ENCODE results near the gene AJAP1. TPM values are rescaled to one million over a fixed set of nuclear protein-coding genes. Genes with fewer than 3 reads are reported as not detected.

The AJAP1 gene, protein sequence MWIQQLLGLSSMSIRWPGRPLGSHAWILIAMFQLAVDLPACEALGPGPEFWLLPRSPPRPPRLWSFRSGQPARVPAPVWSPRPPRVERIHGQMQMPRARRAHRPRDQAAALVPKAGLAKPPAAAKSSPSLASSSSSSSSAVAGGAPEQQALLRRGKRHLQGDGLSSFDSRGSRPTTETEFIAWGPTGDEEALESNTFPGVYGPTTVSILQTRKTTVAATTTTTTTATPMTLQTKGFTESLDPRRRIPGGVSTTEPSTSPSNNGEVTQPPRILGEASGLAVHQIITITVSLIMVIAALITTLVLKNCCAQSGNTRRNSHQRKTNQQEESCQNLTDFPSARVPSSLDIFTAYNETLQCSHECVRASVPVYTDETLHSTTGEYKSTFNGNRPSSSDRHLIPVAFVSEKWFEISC
- total RNA-seq (under 1 TPM; 0.39 to 0.47 TPM), total RNA-seq (0 to 3.9 (median 0.40) reads per million in 172 experiments)
- 0.19 TPM for polyA plus RNA-seq (2013, experiment 1 of 2)
- polyA plus RNA-seq (2013, experiment 2 of 2): 0.08 TPM

DNA sequence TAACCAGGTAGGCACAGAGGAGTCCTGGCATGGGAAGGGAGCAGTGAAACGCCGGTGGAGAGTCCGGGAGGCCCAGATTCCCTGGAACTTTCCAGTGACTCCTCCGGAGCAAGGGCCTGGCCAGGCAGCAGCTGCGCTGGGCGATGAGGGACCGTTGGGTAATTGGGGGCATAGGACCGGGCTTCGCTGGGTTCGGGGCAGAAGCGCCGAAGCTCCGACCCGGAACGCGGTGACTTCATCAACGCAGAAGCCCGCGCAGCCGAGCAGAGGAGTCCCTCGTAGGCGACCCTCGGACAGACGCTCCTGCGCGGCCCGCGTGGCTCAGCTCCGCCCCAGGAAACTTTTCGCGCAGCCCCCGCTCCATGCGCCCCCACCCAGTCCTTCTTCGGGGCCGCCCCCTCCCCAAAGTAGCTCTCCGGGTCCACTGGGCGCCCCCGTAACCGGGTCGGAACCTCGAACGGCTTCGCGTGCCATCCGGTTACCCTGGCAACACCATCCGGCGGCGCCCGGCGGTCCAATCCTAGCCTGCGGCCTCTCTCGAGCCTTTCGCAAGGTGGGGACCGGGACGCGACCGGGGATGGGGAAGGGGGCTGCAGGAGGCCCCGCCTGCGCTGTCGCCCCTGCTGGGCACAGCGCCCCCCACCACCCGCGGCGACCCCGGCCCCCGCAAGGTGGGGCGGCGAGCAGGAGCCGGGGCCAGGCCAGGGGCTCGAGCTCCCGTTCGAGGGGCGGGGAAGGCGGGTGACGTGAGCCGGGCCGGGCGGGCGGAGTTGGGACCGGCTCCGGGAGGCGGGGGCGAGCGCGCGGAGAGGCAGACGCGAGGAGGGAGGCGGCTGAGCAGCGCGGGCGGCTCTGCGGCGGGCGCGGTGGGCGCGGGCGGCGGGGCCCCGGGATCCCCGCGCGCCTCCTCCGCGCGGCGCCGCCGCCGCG, at the start of gene AJAP1:
AJAP1 (plus strand) TSS at position 814 of the 930 bp plus-strand sequence. CDS start 817 bp downstream, outside the sequence.
- Mint-ChIP-seq H3K27ac (no peak within 1 kb of the TSS), H3K4me3 (no peak within 1 kb of the TSS), H3K27me3 (peaks cover 27% of the 10 kb centered on the region), H3K36me3 (ENCODE audit: low read depth) (no peaks in the 10 kb centered on the region), H3K9me3 (no peaks in the 10 kb centered on the region), H3K4me1 (ENCODE audit: low read depth) (peaks cover 8% of the 10 kb centered on the region)
- DNase-seq (no peak), ATAC-seq (ENCODE audit: poor library complexity) (no peak)
- no peak within 1 kb of the TSS for H3K4me3 ChIP-seq (ENCODE audit: low read length)
- no peak for TF ChIP-seq CTCF (IDR thresholded peaks at IDR 0.05)
- CTCF ChIA-PET: no interaction called here
- POLR2A ChIA-PET: no interaction called here
- H3K4me1 ChIP-seq (ENCODE audit: insufficient read depth, low read length): peaks cover 6% of the 10 kb centered on the region
- intact Hi-C loops (cut with DNase I, micrococcal nuclease): loop anchor here (2.0 to 10.0 kb wide), 5 partner anchors 742 to 1321 kb away; no protein-coding TSS in a partner anchor
- H3K27me3 ChIP-seq (ENCODE audit: control insufficient read depth in 1 of 2, insufficient read depth in 2 of 2, low read length in 2 of 2): peaks cover 43 to 67% of the 10 kb centered on the region in 2 experiments
- H3K27ac ChIP-seq (ENCODE audit: low read depth in 1 of 2, low read length in 2 of 2): no peak within 1 kb of the TSS
- peaks cover 0 to 20% of the 10 kb centered on the region in 2 experiments for H3K9me3 ChIP-seq (ENCODE audit: control insufficient read depth in 1 of 2, insufficient read depth in 1 of 2, low read length in 2 of 2)
- no peaks in the 10 kb centered on the region for H3K36me3 ChIP-seq (ENCODE audit: insufficient read depth, low read length)

GRCh38 chr1:4605158-4605557, 49.3 kb upstream of the AJAP1 start:
- TF ChIP-seq CTCF (IDR thresholded peaks at IDR 0.05): no peak
- H3K4me1 ChIP-seq (ENCODE audit: insufficient read depth, low read length): no peaks in the 10 kb centered on the region
- Mint-ChIP-seq H3K27me3 (peaks cover 60% of the 10 kb centered on the region), H3K4me1 (ENCODE audit: low read depth) (no peaks in the 10 kb centered on the region), H3K4me3 (no peak overlapping the region), H3K9me3 (peaks cover 2% of the 10 kb centered on the region), H3K36me3 (ENCODE audit: low read depth) (no peaks in the 10 kb centered on the region), H3K27ac (no peak overlapping the region)
- ChIA-PET POLR2A (no interaction called here), CTCF (no interaction called here)
- H3K9me3 ChIP-seq (ENCODE audit: control insufficient read depth in 1 of 2, insufficient read depth in 1 of 2, low read length in 2 of 2): peaks cover 12 to 15% of the 10 kb centered on the region in 2 experiments
- H3K4me3 ChIP-seq (ENCODE audit: low read length): no peak overlapping the region
- ATAC-seq (ENCODE audit: poor library complexity) (no peak), DNase-seq (no peak)
- peaks cover 9 to 10% of the 10 kb centered on the region in 2 experiments for H3K27me3 ChIP-seq (ENCODE audit: control insufficient read depth in 1 of 2, insufficient read depth in 2 of 2, low read length in 2 of 2)
- H3K27ac ChIP-seq (ENCODE audit: low read depth in 1 of 2, low read length in 2 of 2): no peak overlapping the region
- no peaks in the 10 kb centered on the region for H3K36me3 ChIP-seq (ENCODE audit: insufficient read depth, low read length)
- intact Hi-C loops (cut with DNase I, micrococcal nuclease): no loop called here

- H3K9me3 Mint-ChIP-seq: peaks cover 5% of the 10 kb centered on the region
- no peaks in the 10 kb centered on the region for H3K4me1 Mint-ChIP-seq (ENCODE audit: low read depth)
- no peak for ATAC-seq (ENCODE audit: poor library complexity)
- peaks cover 0 to 5% of the 10 kb centered on the region in 2 experiments for H3K27me3 ChIP-seq (ENCODE audit: control insufficient read depth in 1 of 2, insufficient read depth in 2 of 2, low read length in 2 of 2)
- no peak overlapping the region for H3K27ac Mint-ChIP-seq
- intact Hi-C loops (cut with DNase I, micrococcal nuclease): no loop called here
- no peak overlapping the region for H3K4me3 Mint-ChIP-seq
- H3K4me3 ChIP-seq (ENCODE audit: low read length): no peak overlapping the region
- H3K27me3 Mint-ChIP-seq: peaks cover 29% of the 10 kb centered on the region
- no peaks in the 10 kb centered on the region for H3K36me3 Mint-ChIP-seq (ENCODE audit: low read depth)
- no peak for TF ChIP-seq CTCF (IDR thresholded peaks at IDR 0.05)
- no peaks in the 10 kb centered on the region for H3K4me1 ChIP-seq (ENCODE audit: insufficient read depth, low read length)
- peaks cover 17 to 28% of the 10 kb centered on the region in 2 experiments for H3K9me3 ChIP-seq (ENCODE audit: control insufficient read depth in 1 of 2, insufficient read depth in 1 of 2, low read length in 2 of 2)
- CTCF ChIA-PET: no interaction called here
- DNase-seq: no peak
- no peak overlapping the region for H3K27ac ChIP-seq (ENCODE audit: low read depth in 1 of 2, low read length in 2 of 2)
- no peaks in the 10 kb centered on the region for H3K36me3 ChIP-seq (ENCODE audit: insufficient read depth, low read length)
- POLR2A ChIA-PET: no interaction called here
Measured at GRCh38 chr1:4611563-4612341, 42.7 kb upstream of the AJAP1 start.
